Esophagus squamous epithelium (tissue), 4 donors: ENCODE results near the gene RHCE.
"Not testable (repeated sequence)": the region's sequence is repeated elsewhere in the genome, so short reads cannot be mapped to it uniquely, and the experiment has no call there.

Experiments used
- CTCF ChIP-seq, 6 experiments: fragments of 450-650 bp in 4 of 6; fragments of 200-600 bp in 2 of 6; sonication (generic) in 2 of 6; IDR thresholded peaks; one replicate each; pipeline ENCODE4 v1.5.1; 2016 to 2019; ENCODE audit warnings: antibody characterized with exemption in 6 of 6, mild to moderate bottlenecking in 4 of 6, moderate library complexity in 4 of 6
- POLR2A ChIP-seq, 4 donors: fragments of 450-650 bp; IDR thresholded peaks; one replicate each; pipeline ENCODE4 v1.6.1; 2017; ENCODE audit warnings: antibody characterized with exemption in 4 of 4, mild to moderate bottlenecking in 4 of 4, moderate library complexity in 3 of 4

- TF ChIP-seq CTCF, POLR2A (IDR thresholded peaks at IDR 0.05): not testable (repeated sequence)
Observed at GRCh38 chr1:25337483-25338187, 83.0 kb downstream of the RHCE start.
